ENCODE data around the gene ASXL1.

Gene ASXL1

GRCh38 chr20:32482442-32483261, 124.5 kb downstream of the ASXL1 start:
- no peak for DNase-seq

- peak; percentile 81 for DNase-seq
Observed at GRCh38 chr20:32483351-32484224, 125.5 kb downstream of the ASXL1 start.

GRCh38 chr20:32484225-32484957, 126.3 kb downstream of the ASXL1 start:
- DNase-seq: peak; percentile 72

GRCh38 chr20:32484958-32485769, 127.0 kb downstream of the ASXL1 start:
- DNase-seq: peak; percentile 84

GRCh38 chr20:32485770-32486478, 127.8 kb downstream of the ASXL1 start:
- DNase-seq: no peak

GRCh38 chr20:32487381-32487780, 129.2 kb downstream of the ASXL1 start:
- DNase-seq: no peak

GRCh38 chr20:32488066-32488838, 130.1 kb downstream of the ASXL1 start:
- DNase-seq: no peak

All from activated CD8-positive, alpha-beta memory T cell treated with anti-CD3 and anti-CD28 coated beads for 24 hours (primary cell).